ENCODE data around the gene SLC12A2.

The SLC12A2 gene

DNA sequence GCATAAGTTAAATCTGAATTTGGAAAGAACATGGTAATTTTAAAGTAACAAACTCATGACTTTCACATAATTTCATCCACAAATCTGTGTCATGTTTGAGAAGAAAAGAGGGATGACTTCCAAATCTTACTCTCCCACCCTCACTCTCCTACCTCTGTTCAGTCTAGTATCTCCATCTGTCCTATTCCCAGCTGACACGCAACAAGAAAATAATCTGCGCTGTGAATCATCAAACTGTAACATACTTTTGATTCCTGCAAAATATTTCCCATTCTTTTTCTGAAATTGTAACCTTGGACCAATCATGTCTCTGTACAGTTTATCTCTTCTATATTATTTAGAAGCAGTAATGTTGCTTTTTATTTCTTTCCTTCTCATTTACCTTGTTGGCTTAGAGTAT is 91.4 kb downstream of the SLC12A2 start:
- TF ChIP-seq, protein P1, sequence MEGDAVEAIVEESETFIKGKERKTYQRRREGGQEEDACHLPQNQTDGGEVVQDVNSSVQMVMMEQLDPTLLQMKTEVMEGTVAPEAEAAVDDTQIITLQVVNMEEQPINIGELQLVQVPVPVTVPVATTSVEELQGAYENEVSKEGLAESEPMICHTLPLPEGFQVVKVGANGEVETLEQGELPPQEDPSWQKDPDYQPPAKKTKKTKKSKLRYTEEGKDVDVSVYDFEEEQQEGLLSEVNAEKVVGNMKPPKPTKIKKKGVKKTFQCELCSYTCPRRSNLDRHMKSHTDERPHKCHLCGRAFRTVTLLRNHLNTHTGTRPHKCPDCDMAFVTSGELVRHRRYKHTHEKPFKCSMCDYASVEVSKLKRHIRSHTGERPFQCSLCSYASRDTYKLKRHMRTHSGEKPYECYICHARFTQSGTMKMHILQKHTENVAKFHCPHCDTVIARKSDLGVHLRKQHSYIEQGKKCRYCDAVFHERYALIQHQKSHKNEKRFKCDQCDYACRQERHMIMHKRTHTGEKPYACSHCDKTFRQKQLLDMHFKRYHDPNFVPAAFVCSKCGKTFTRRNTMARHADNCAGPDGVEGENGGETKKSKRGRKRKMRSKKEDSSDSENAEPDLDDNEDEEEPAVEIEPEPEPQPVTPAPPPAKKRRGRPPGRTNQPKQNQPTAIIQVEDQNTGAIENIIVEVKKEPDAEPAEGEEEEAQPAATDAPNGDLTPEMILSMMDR (IDR thresholded peaks at IDR 0.05; ENCODE audit: low read length, missing control alignments) = no peak
- DNase-seq (ENCODE audit: low read depth) = peak; percentile 56
- H3K4me3 ChIP-seq (replicated peaks; ENCODE audit: low read depth, low read length) = no peak overlapping the region

DNA sequence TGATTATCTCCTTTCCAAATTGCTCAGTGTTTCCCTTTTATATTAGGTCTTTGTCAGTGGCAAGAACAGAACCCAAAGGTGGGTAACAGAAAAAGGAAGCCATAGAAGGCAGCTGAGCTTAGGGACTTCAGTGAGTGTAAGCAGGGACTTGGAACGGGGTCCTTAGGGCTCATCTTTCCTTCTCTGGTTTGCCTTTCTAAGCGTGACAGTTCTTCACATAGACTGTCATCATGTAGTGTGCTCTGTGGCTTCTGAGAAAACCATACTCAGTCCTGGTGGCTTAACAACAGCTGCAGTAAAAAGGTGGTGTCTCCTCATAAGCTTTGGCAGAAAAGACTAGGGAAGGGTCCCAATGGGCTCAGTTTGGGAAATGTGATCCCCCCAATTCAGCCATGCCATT is 108.8 kb downstream of the SLC12A2 start:
- TF ChIP-seq, protein P1 (IDR thresholded peaks at IDR 0.05; ENCODE audit: low read length, missing control alignments) = no peak
- no peak for DNase-seq (ENCODE audit: low read depth)
- H3K4me3 ChIP-seq (replicated peaks; ENCODE audit: low read depth, low read length) = no peak overlapping the region

DNA sequence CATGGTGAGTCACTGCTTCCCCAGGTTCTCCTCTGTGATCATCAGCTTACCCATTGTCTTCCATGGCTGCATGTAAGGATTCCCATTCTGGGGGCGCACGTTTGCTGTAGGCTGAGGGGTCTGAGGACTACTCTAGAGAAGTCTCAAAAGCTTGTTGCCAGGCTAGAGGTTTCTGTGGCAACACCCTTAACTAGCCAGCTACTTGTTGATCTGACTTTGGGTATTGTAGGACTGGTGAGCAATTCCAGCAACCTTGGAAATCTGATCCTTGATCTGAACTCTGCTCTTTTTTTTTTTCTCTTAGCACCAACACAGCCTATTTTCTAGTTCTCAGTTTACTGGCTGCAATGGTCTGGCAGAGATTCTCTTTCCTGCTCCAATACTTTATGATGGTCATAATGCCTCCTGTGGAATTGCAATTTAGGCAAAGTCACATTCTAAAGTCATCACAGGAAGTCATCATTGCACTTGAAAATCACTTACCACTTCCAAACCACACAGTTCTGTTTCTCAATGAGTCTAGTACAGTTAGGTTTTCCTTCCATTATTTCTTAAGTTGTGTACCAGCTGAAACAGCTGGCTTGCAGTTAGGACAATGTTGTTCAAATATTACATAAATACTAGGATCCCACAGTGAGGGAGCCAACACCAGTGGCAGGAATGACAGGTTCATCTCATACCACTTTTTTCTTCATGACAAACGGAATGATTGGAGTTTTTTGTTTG is 110.3 kb downstream of the SLC12A2 start:
- no peak for DNase-seq (ENCODE audit: low read depth)
- H3K4me3 ChIP-seq (replicated peaks; ENCODE audit: low read depth, low read length) = no peak overlapping the region
- TF ChIP-seq, protein P1 (IDR thresholded peaks at IDR 0.05; ENCODE audit: low read length, missing control alignments) = no peak

DNA sequence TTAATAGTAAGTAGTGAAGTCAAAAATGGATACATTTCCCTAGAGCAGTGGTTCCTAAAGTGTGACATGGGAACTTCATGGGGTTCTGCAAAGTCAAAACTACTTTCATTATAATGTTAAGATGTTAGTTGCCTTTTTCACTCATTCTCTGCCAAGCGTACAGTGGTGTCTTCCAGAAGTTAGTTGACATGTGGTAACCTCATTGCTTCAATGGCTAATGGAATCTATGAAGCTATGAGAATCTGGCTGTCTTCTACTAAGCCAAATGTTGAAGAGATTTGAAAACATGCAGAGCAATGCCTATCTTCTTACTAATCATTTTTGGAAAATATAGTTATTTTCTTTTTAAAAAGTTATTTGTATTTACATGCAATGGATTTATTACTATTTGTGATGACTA is 111.8 kb downstream of the SLC12A2 start:
- TF ChIP-seq, protein P1 (IDR thresholded peaks at IDR 0.05; ENCODE audit: low read length, missing control alignments) = no peak
- H3K4me3 ChIP-seq (replicated peaks; ENCODE audit: low read depth, low read length) = no peak overlapping the region
- no peak for DNase-seq (ENCODE audit: low read depth)

DNA sequence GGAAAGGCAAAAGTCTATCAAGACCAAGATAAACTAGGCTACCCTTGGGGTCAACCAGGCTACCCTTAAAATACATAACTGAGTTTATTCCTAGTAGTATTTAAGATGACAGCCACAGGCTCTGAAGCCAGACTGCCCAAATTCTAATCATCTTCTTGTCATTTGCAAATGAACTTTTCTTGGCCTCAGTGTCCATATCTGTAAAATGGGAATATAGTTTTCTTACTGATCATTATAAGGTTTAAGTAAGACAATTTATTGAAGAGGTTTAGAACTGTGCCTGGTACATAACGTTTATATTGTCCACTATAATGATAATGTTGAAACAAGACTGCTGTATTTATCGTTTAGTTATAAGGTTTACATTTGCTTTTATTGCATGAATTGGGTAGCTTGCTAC is 112.5 kb downstream of the SLC12A2 start:
- no peak overlapping the region for H3K4me3 ChIP-seq (replicated peaks; ENCODE audit: low read depth, low read length)
- TF ChIP-seq, protein P1 (IDR thresholded peaks at IDR 0.05; ENCODE audit: low read length, missing control alignments) = no peak
- DNase-seq (ENCODE audit: low read depth) = no peak

DNA sequence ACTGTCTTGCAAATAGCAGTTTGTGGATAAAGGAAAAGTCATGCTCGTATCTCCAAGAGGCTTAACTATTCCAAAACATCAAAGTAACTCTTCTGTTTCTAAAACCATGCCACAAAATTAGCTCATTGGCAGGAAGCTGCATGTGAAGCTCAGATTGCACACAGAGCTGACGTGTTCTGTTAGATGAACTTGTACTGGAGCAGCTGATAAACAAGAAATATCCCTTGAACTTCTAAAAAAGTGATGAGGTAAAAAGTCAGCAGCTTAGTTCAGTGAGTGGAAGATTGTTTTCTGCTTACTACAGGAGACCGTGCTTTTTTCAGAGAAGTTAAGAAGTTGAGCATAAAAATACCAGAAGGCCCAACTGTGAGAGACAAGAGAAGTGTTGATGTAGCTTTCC is 113.2 kb downstream of the SLC12A2 start:
- TF ChIP-seq, protein P1 (IDR thresholded peaks at IDR 0.05; ENCODE audit: low read length, missing control alignments) = no peak
- H3K4me3 ChIP-seq (replicated peaks; ENCODE audit: low read depth, low read length) = no peak overlapping the region
- DNase-seq (ENCODE audit: low read depth) = peak; percentile 72
